Measurements from ENCODE around the gene VIPR2. TPM values are rescaled to one million over a fixed set of nuclear protein-coding genes. Genes with fewer than 3 reads are reported as not detected.
"Not testable (repeated sequence)": the region's sequence is repeated elsewhere in the genome, so short reads cannot be mapped to it uniquely, and the experiment has no call there.

The VIPR2 gene
- total RNA-seq, 1 donor from 2014 or later: not detected

DNA sequence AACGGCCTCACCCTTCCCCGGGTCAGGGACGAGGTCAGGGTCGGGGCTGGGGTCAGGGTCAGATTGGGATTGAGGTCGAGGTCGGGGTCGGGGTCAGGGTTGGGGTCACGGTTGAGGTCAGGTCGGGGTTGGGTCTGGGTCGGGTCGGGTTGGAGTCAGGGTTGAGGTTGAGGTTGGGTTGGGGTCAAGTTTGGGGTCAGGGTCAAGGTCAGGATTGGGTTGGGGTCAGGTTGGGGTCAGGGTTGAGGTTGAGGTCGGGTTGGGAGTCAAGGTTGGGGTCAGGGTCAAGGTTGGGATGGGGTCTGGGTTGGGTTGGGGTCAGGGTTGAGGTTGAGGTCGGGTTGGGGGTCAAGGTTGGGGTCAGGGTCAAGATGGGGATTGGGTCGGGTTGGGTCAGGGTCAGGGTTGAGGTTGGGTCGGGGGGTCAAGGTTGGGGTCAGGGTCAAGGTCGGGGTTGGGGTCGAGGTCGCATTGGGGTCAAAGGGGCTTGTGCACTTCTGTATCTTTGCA is 131.4 kb downstream of the VIPR2 start:
- no peak for DNase-seq (ENCODE audit: low spot score)

GRCh38 chr7:159012353-159013069 is 132.2 kb downstream of the VIPR2 start:
- DNase-seq (ENCODE audit: low spot score): no peak

DNA sequence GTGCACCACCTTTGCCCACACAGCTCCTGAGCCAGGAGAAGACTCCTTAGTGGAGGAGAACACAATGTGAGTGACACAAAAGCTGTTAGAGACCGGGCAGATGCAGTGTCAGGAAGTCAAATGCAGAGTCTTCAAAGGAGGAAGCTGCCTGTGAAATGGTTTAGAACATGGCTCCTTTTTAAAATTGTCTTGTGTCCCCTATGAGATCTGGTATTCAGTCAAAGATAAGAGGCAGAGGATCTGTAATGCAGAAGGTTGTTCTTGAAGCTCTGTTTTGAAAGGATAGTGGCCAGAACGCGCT is 133.0 kb downstream of the VIPR2 start:
- no peak for DNase-seq (ENCODE audit: low spot score)

DNA sequence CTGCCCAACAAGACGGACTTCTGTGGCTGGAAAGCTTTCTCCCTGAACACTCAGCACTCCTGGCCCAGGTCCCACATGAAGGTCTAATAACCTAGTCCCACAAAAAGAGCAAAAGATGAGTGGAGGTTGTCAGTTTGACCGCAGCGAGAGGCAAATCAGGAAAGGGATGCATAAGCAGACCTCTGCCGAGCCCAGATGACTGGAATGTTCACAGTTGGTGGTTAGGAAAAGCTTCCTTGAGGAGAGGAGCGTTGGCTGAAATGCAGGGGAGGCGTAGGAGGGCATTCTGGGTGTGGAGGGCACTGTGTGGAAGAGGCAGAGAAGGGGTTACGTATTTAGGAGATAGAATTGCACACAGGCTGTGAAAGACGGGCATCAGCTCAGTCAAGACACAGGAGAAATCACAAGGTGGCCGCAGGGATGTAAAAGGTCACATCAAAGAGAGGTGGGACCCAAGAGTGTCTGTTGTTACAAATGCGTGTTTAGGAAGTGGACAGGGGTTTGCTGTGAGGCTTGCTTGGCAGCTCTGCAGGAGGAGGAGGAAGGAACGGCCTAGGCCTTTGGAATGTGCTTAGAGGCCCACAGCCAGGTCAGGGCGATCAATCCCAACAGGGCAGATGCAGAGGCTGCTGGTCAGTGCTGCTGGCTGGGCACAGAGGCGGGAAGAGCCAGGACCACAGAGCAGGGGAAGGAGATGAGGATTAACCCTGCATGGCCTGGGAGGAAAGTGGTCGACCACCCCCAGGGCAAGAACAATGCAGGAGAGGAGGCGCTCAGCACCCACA is 133.5 kb downstream of the VIPR2 start:
- DNase-seq (ENCODE audit: low spot score): no peak

- no peak for DNase-seq (ENCODE audit: low spot score)
Observed at GRCh38 chr7:159010411-159010810, 134.3 kb downstream of the VIPR2 start.

DNA sequence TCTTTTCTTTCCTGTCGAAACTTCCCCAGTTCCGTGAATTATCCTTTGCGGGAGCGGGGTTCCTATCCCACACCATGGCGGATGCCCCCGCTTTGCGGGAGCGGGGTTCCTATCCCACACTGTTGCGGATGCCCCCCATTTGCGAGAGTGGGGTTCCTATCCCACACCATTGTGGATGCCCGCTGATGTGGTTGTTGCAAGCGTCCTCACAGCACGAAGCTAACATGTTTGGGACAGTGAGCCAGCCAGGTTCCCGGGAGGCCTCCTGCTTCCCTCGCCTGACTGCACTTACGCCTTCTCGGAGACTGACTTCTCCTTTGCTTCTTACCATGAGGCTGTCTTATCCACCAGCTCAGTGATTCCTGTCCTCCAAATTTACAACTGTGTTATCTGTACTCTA is 134.7 kb downstream of the VIPR2 start:
- DNase-seq (ENCODE audit: low spot score): no peak

DNA sequence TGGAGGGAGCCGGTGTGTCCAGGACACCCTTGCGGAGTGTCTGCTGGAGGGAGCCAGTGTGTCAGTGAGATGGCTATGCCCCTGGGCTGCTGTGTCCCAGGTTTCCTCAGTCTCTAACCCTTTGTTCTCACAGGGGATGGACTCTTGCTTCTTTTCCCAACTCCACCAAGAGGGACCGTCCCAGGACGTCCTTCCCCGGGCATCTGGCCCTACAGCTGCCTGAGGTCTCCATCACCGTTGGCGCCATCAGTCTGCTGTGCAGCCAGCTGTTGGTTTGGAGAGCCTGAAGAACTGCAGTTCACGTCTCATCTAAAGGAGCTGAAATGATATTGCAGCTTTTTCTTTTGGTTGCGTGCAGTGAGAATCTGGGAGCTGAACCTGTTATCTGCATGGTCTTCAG is 136.2 kb downstream of the VIPR2 start:
- DNase-seq (ENCODE audit: low spot score): no peak

DNA sequence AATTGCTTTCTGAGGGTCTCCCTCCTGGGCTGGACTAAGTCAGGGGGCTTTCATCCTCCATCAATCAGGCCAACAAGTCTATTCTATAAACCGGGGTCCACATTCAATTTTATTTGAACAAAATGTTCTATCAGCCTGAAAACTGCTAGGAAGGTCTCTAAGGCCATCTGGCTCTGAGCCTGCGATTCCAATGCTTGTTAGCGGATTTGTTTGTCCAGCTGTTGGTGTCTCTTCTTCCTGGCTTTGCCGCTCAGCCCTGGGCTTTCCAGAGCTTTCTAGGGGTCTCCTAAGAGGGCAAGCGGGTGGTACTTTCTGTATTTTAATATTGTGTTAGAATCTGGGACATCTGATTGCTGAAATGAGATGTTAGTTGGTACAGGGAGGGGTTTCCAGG is 136.7 kb downstream of the VIPR2 start:
- no peak for DNase-seq (ENCODE audit: low spot score)

DNA sequence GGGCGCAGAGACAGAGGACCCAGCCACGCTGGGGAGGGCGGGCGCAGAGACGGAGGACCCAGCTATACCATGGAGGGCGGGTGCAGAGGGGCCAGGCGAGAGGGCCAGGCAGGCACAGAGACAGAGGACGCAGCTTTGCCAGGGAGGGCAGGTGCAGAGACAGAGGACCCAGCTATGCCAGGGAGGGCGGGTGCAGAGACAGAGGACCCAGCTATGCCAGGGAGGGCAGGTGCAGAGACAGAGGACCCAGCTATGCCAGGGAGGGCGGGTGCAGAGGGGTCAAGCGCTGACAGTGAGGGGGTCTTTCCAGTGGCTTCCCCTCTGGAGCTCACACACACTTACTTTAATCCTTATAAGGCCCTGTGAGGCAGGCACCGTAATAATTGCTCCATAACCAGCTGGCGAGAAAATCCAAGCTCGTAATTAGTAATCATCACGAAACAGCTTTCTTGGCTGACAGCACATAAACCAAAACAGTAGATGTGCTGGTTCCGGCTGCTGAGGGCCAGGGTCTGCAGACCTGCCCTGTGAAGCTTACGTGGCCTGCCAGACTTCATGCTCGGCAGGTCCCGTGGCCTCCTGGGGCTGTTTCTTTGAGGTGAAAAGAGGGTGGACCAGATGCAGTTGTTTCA is 137.2 kb downstream of the VIPR2 start:
- no peak for DNase-seq (ENCODE audit: low spot score)

GRCh38 chr7:159006610-159007130 is 138.0 kb downstream of the VIPR2 start:
- no peak for DNase-seq (ENCODE audit: low spot score)

DNA sequence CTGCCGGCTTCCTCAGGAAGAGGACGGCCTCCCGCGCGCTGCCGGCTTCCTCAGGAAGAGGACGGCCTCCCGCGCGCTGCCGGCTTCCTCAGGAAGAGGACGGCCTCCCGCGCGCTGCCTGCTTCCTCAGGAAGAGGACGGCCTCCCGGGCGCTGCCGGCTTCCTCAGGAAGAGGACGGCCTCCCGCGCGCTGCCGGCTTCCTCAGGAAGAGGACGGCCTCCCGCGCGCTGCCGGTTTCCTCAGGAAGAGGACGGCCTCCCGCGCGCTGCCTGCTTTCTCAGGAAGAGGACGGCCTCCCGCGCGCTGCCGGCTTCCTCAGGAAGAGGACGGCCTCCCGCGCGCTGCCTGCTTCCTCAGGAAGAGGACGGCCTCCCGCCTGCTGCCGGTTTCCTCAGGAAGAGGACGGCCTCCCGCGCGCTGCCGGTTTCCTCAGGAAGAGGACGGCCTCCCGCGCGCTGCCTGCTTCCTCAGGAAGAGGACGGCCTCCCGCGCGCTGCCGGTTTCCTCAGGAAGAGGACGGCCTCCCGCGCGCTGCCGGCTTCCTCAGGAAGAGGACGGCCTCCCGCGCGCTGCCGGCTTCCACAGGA is 138.6 kb downstream of the VIPR2 start:
- DNase-seq (ENCODE audit: low spot score): not testable (repeated sequence)

DNA sequence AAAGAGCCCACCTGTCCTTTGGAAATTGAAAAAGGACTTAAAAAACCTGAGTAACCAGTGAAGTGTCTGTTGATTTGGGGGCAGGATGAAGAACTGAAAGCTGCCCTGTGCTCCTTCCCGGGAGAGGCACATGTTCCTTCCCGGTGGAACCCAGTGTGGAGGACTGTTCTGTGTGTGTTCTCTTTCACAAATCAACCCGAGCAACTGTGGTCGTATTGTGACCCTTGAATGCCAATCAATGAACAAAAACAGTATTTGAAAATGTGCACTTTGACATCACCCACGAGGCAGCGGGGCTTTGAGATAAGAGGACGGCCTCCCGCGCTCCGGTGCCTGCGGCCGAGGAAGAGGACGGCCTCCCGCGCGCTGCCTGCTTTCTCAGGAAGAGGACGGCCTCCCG is 139.0 kb downstream of the VIPR2 start:
- no peak for DNase-seq (ENCODE audit: low spot score)

- no peak for DNase-seq (ENCODE audit: low spot score)
Observed at GRCh38 chr7:159004411-159004810, 140.3 kb downstream of the VIPR2 start.

DNA sequence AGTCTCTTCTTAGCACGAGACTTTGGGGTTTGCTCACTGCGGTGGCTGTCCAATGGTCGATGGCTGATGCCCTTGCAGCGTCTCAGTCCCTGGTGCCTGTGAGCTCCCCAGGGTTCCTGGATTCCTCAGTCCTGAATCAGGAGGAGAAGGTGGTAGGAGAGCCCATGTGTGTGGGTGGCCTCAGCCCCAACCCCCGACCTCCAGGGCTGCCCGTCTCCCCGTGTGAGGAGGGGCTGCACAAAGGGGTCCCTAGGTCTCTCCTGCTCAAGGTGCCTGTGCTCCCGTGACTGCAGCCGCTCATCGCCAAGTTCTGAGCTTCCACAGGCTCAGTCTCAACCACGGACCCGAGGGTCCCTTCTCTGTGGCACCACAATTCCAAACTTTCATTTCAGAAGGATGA is 142.9 kb downstream of the VIPR2 start:
- no peak for DNase-seq (ENCODE audit: low spot score)

DNA sequence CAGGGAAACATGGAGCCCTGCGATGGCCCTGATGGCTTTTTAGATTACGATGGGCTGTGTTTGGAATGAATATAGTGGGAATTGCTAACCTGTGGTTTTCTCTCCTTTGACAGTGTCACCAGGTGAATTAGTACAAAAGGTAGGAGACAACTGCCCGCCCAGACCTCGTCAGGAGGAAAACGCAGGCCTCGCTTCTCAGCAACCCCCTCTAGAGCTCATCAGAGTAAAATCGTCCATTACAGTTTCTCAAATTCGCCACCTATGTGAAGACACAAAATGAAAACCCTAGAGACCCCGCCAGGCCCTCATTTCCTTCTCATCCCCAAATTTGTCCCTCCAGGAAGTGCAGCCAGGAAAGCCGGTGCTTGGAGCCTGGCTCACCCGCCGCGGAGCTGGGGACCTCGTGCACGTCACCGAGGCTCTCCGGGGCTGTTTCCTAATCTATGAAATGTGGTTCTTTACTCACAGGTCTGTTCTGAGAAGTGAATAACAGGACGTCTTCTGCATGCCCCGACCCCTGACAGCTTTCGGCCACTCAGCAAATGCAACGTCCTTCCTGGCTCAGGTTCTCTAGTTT is 143.7 kb downstream of the VIPR2 start:
- no peak for DNase-seq (ENCODE audit: low spot score)

- no peak for DNase-seq (ENCODE audit: low spot score)
Observed at GRCh38 chr7:159000070-159000469, 144.6 kb downstream of the VIPR2 start.

DNA sequence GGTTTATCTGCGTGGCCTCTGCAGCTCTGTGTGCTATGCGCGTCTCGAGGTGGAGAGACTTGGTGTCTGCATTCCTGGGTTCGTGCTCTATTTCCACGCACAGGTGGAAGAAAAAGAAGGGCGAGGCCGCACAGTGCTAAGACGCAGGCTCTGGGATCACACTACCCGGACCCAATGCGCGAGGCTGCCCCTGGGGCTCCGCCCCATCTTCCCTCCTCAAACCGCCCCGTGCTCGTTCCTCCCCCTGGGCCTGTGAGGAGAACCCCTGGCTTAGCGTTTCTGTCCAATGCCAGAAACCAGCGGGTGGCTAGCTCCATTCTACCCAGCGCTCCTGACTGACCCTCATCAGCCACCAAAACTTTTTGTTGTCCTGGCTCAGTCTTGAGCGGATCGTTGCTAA is 145.2 kb downstream of the VIPR2 start:
- no peak for DNase-seq (ENCODE audit: low spot score)

GRCh38 chr7:158998261-158998660 is 146.4 kb downstream of the VIPR2 start:
- DNase-seq (ENCODE audit: low spot score): not testable (repeated sequence)

DNA sequence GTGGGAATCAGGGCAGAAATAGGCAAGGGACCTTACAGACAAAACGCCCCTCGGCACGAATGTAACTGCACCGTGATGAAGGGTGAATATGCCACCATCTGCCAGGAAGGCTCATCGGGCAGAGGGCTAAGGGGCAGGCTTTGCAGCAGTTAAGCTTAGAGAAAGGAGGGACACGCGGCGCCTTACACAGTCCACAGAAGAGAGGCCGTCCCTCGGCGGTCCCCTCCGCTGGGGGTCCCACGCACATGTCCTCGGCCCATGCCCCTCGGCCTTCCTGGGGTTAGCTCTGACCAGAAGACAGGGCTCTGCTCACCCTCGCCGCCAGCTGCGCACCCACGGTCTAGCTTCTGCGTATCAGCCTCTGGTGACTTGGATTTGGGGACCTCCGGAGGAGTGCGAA is 147.2 kb downstream of the VIPR2 start:
- DNase-seq (ENCODE audit: low spot score): no peak

DNA sequence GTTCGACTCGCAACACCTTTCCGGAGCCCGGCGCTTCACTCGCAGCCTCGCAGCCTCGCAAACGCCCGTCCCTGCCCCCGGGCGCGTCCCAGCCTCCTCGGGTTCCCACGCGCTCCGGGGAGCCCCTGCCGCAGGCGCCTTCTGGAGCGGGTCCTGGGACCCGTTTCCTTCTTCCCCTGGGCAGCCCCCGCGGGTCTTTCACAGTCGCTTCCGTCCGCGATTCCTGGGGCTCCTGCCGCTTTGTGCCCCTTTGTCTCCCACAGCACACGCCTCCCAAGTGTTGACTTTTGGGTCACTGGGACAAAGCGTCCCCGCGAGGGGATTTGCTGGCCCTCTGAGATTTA is 147.6 kb downstream of the VIPR2 start:
- DNase-seq (ENCODE audit: low spot score): no peak

- no peak for DNase-seq (ENCODE audit: low spot score)
Observed at GRCh38 chr7:158996214-158997109, 148.2 kb downstream of the VIPR2 start.

All from umbilical cord (tissue), 2 donors.